Common myeloid progenitor, CD34-positive (primary cell): ENCODE results near the gene RPL18A.

Source experiments
- CTCF ChIA-PET: fragments of 350-600 bp; sonication (Branson Sonifier 250); formaldehyde crosslinking; loops from one replicate; lab custom pipeline; 2021; ENCODE audit warnings: antibody characterized with exemption; lab: Charles Lee
- POLR2A ChIA-PET: fragments of 350-600 bp; sonication (Branson Sonifier 250); formaldehyde crosslinking; loops from one replicate; lab custom pipeline; 2021; ENCODE audit warnings: antibody characterized with exemption; lab: Charles Lee
- DNase-seq, 3 donors: peaks; one replicate each; pipeline versions ENCODE4 v3.0.0 to v3.0.0-alpha.2; 2013
- H3K27ac ChIP-seq, 2 experiments: 1 replicate in 1 of 2; 2 replicates in 1 of 2; pipeline ENCODE4 v1.7.0; 2013; ENCODE audit warnings: inconsistent platforms in 2 of 2, low read length in 2 of 2, mild to moderate bottlenecking in 2 of 2, low read depth in 1 of 2, moderate library complexity in 1 of 2; ENCODE audit not compliant: severe bottlenecking in 2 of 2, insufficient read depth in 1 of 2, poor library complexity in 1 of 2
- H3K27me3 ChIP-seq, 5 experiments: replicated peaks in 2 of 5; 1 replicate in 3 of 5; 2 replicates in 2 of 5; pipeline versions ENCODE4 v1.6.1 to v1.7.0; 2013; ENCODE audit warnings: low read length in 4 of 5, mild to moderate bottlenecking in 2 of 5, moderate library complexity in 2 of 5, inconsistent platforms in 1 of 5; ENCODE audit not compliant: insufficient read depth in 5 of 5, control insufficient read depth in 4 of 5
- H3K36me3 ChIP-seq, 4 experiments: 1 replicate in 2 of 4; 2 replicates in 2 of 4; pipeline versions ENCODE4 v1.6.1 to v1.7.0; 2013; ENCODE audit warnings: low read length in 3 of 4, control low read depth in 1 of 4, mild to moderate bottlenecking in 1 of 4; ENCODE audit not compliant: control insufficient read depth in 4 of 4, insufficient read depth in 4 of 4
- H3K4me1 ChIP-seq, 4 experiments: 1 replicate in 3 of 4; 2 replicates in 1 of 4; pipeline versions ENCODE4 v1.6.1 to v1.7.1; 2013; ENCODE audit warnings: low read length in 3 of 4, mild to moderate bottlenecking in 3 of 4, control low read depth in 1 of 4, inconsistent platforms in 1 of 4, moderate library complexity in 1 of 4; ENCODE audit not compliant: control insufficient read depth in 4 of 4, insufficient read depth in 4 of 4; ENCODE audit errors: control extremely low read depth in 1 of 4
- H3K4me3 ChIP-seq, 7 experiments: 1 replicate in 4 of 7; 2 replicates in 3 of 7; pipeline versions ENCODE4 v1.5.1 to v1.7.0; 2013; ENCODE audit warnings: mild to moderate bottlenecking in 7 of 7, low read length in 6 of 7, moderate library complexity in 6 of 7, inconsistent platforms in 2 of 7, low read depth in 2 of 7, control low read depth in 1 of 7; ENCODE audit not compliant: insufficient read depth in 4 of 7, control insufficient read depth in 1 of 7; ENCODE audit errors: extremely low read depth in 1 of 7
- H3K9me3 ChIP-seq, 5 experiments: 1 replicate in 4 of 5; 2 replicates in 1 of 5; pipeline versions ENCODE4 v1.6.1 to v1.7.1; 2013; ENCODE audit warnings: low read length in 4 of 5, mild to moderate bottlenecking in 2 of 5, inconsistent platforms in 1 of 5, low read depth in 1 of 5, moderate library complexity in 1 of 5; ENCODE audit not compliant: control insufficient read depth in 4 of 5, insufficient read depth in 2 of 5; ENCODE audit errors: control extremely low read depth in 1 of 5
- WGBS: methylation state at CpG from one replicate; pipeline ENCODE4 v1.1.5; 2013; ENCODE audit not compliant: insufficient coverage; 5-methylcytosine and 5-hydroxymethylcytosine counted together

The RPL18A gene

GRCh38 chr19:17872251-17873001 lies 12.7 kb downstream of the RPL18A start:
- POLR2A ChIA-PET, result interaction anchor here (0.9 to 1.5 kb wide), 3 partner anchors 12 to 60 kb away, joined by 3 to 6 read pairs (median 5); partner anchors contain the start of genes CCDC124 and RPL18A
- Histone ChIP-seq H3K9me3 (no peaks in the 10 kb centered on the region), H3K4me3 (peak overlapping the region in 6 of 7 experiments; percentile 26 to 74 (median 59)), H3K27ac (no peak overlapping the region), H3K36me3 (no peaks in the 10 kb centered on the region), H3K27me3 (peaks cover 0 to 20% (median 8%) of the 10 kb centered on the region in 5 experiments), H3K4me1 (peaks cover 0 to 27% (median 18%) of the 10 kb centered on the region in 4 experiments)
- CTCF ChIA-PET, result interaction anchor here (0.8 to 4.3 kb wide), 3 partner anchors 12 to 62 kb away, joined by 3 to 36 read pairs (median 29); partner anchors contain the start of genes CCDC124 and RPL18A
- WGBS, result under 1% methylated on average over 39 of the region's 61 CpGs
- peak in 2 of 3 donors; percentile 51 to 60 for DNase-seq

GRCh38 chr19:17873786-17874757 lies 14.4 kb downstream of the RPL18A start:
- 22% methylated on average over 43 of the region's 63 CpGs for WGBS
- ChIA-PET POLR2A (no interaction called here), CTCF (interaction anchor here (3.9 kb wide), 1 partner anchor 13 kb away, joined by 29 read pairs; the partner anchor contains the start of gene RPL18A)
- peaks cover 0 to 27% (median 18%) of the 10 kb centered on the region in 4 experiments for H3K4me1 ChIP-seq
- peaks cover 0 to 20% (median 8%) of the 10 kb centered on the region in 5 experiments for H3K27me3 ChIP-seq
- peak; percentile 70 to 77 (median 75) for DNase-seq
- H3K4me3 ChIP-seq, result peak overlapping the region in 6 of 7 experiments; percentile 13 to 69 (median 56)
- H3K27ac ChIP-seq, result no peak overlapping the region
- H3K36me3 ChIP-seq, result no peaks in the 10 kb centered on the region
- no peaks in the 10 kb centered on the region for H3K9me3 ChIP-seq

- WGBS, result 96% methylated on average over 9 of the region's 9 CpGs
- Histone ChIP-seq H3K27ac (no peak overlapping the region), H3K4me3 (no peak overlapping the region), H3K27me3 (peaks cover 0 to 20% (median 8%) of the 10 kb centered on the region in 5 experiments), H3K36me3 (no peaks in the 10 kb centered on the region), H3K9me3 (no peaks in the 10 kb centered on the region), H3K4me1 (peaks cover 0 to 27% (median 18%) of the 10 kb centered on the region in 4 experiments)
- ChIA-PET POLR2A (no interaction called here), CTCF (no interaction called here)
- no peak for DNase-seq
Observed at GRCh38 chr19:17874758-17875135, 15.0 kb downstream of the RPL18A start.

- no peaks in the 10 kb centered on the region for H3K36me3 ChIP-seq
- peaks cover 0 to 13% (median 9%) of the 10 kb centered on the region in 4 experiments for H3K4me1 ChIP-seq
- ChIA-PET CTCF (no interaction called here), POLR2A (no interaction called here)
- peaks cover 0 to 7% (median 3%) of the 10 kb centered on the region in 5 experiments for H3K27me3 ChIP-seq
- no peak overlapping the region for H3K4me3 ChIP-seq
- DNase-seq, result no peak
- H3K9me3 ChIP-seq, result no peaks in the 10 kb centered on the region
- 100% methylated on average over 12 of the region's 16 CpGs for WGBS
- no peak overlapping the region for H3K27ac ChIP-seq
Observed at GRCh38 chr19:17877696-17878095, 18.0 kb downstream of the RPL18A start.

- no peaks in the 10 kb centered on the region for H3K36me3 ChIP-seq
- ChIA-PET POLR2A (no interaction called here), CTCF (interaction anchor here (1.0 to 1.6 kb wide), 2 partner anchors 14 to 54 kb away, joined by 3 read pairs; partner anchors contain the start of gene CCDC124)
- no peak for DNase-seq
- no peak overlapping the region for H3K4me3 ChIP-seq
- H3K27me3 ChIP-seq, result no peaks in the 10 kb centered on the region
- WGBS, result 86% methylated on average over 2 of the region's 7 CpGs
- no peaks in the 10 kb centered on the region for H3K9me3 ChIP-seq
- H3K4me1 ChIP-seq, result no peaks in the 10 kb centered on the region
- H3K27ac ChIP-seq, result no peak overlapping the region
Observed at GRCh38 chr19:17879466-17879865, 19.8 kb downstream of the RPL18A start.

- DNase-seq, result no peak
- Histone ChIP-seq H3K9me3 (no peaks in the 10 kb centered on the region), H3K36me3 (no peaks in the 10 kb centered on the region), H3K4me3 (no peak overlapping the region), H3K27me3 (no peaks in the 10 kb centered on the region), H3K4me1 (no peaks in the 10 kb centered on the region), H3K27ac (no peak overlapping the region)
- ChIA-PET POLR2A (no interaction called here), CTCF (no interaction called here)
- 90% methylated on average over 7 of the region's 7 CpGs for WGBS
Observed at GRCh38 chr19:17881701-17882100, 22.0 kb downstream of the RPL18A start.
